ENCODE results near the gene C9orf50.

C9orf50 gene

GRCh38 chr9:129631674-129632129 is 10.8 kb upstream of the C9orf50 start:
- no peak for DNase-seq (ENCODE audit: low read depth)

GRCh38 chr9:129630967-129631673 is 10.2 kb upstream of the C9orf50 start:
- no peak for DNase-seq (ENCODE audit: low read depth)

DNA sequence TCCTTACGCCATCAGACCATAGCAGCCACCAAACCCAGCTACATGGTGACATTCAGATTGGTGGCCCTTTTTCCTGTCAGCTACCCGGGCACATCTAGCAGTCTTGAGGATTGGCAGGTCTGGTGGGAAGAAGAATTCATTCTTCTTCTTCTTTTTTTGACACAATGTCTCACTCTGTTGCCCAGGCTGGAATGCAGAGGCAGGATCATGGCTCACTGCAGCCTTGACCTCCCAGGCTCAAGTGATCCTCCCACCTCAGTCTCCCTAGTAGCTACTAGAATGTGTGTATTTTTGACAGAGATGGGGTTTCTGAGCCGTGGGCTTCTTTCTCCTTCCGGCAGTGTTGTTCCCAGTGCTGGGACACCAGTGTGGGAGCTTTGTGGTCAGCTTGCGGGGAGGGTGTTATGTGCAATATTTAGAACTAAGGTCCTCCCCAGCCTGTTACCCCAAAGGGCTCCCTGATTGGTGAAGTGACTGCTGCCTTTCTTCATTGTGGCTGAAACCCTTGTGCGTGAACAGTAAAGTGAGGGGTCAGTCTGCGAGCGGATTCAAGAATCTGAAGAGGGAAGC is 8.4 kb upstream of the C9orf50 start:
- no peak for DNase-seq (ENCODE audit: low read depth)

DNA sequence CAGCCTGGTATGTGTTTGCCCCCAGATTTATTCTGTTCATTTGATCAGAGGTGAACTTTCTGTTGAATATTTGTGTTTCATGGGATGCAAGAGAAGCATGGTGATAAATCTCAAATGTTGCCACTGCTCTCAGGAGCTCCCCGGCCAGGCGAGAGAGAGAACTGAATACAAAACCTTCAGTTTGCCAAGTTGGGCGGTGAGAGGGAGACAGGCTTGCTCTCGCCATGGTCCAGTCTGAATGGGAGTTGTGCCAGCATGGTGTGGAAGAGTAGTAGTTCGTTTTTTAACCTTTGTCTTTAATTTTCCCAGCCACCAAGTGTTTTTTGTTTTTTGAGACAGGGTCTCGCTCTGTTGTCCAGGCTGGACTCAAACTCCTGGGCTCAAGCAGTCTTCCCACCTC is 7.8 kb upstream of the C9orf50 start:
- DNase-seq (ENCODE audit: low read depth): no peak

GRCh38 chr9:129627556-129628440 is 6.9 kb upstream of the C9orf50 start:
- DNase-seq (ENCODE audit: low read depth): no peak

- peak; percentile 68 for DNase-seq (ENCODE audit: low read depth)
These were observed 5.9 kb upstream of the C9orf50 start for GRCh38 chr9:129626625-129627284.

- peak; percentile 36 for DNase-seq (ENCODE audit: low read depth)
These were observed 5.3 kb upstream of the C9orf50 start, which contains the start of gene NTMT1 for GRCh38 chr9:129626079-129626624. NTMT1 (plus strand) TSS chr9:129626163; CDS start chr9:129632704, 6,541 bp downstream.

- no peak for DNase-seq (ENCODE audit: low read depth)
These were observed 4.0 kb upstream of the C9orf50 start for GRCh38 chr9:129624947-129625346.

DNA sequence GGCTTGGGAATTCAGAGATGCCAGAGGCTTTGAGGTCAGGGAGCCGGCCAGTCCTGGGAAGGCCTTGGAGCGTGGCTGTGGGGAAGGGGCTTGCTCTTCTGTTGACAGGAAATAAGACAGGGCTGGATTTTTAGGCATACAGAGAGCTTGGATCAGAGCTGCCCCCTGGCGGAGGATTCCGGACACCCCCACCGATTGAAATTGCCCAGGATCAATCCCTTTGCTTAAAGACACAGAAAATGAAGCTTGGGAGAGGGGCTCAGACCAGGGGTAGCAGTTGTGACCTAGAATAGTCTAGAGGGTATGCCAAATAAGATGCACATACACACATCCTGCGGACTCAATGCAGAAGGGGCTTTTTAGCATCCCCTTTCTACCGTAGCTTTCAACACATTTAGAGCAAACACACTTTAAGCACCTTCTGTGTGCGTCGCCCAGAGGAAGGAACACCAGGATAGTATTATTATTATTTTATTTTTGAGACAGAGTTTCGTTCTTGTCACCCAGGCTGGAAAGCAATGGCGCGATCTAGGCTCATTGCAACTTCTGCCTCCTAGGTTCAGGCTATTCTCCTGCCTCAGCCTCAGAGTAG is 3.4 kb upstream of the C9orf50 start:
- no peak for DNase-seq (ENCODE audit: low read depth)

- peak; percentile 38 for DNase-seq (ENCODE audit: low read depth)
These were observed 2.4 kb upstream of the C9orf50 start for GRCh38 chr9:129623331-129623730.

- no peak for DNase-seq (ENCODE audit: low read depth)
These were observed 873 bp downstream of the C9orf50 start for GRCh38 chr9:129619787-129620668.

GRCh38 chr9:129617167-129617566 is 3.7 kb downstream of the C9orf50 start:
- peak; percentile 68 for DNase-seq (ENCODE audit: low read depth)

GRCh38 chr9:129615407-129616285 is 5.3 kb downstream of the C9orf50 start:
- DNase-seq (ENCODE audit: low read depth): no peak

- no peak for DNase-seq (ENCODE audit: low read depth)
These were observed 6.0 kb downstream of the C9orf50 start for GRCh38 chr9:129614932-129615331.

DNA sequence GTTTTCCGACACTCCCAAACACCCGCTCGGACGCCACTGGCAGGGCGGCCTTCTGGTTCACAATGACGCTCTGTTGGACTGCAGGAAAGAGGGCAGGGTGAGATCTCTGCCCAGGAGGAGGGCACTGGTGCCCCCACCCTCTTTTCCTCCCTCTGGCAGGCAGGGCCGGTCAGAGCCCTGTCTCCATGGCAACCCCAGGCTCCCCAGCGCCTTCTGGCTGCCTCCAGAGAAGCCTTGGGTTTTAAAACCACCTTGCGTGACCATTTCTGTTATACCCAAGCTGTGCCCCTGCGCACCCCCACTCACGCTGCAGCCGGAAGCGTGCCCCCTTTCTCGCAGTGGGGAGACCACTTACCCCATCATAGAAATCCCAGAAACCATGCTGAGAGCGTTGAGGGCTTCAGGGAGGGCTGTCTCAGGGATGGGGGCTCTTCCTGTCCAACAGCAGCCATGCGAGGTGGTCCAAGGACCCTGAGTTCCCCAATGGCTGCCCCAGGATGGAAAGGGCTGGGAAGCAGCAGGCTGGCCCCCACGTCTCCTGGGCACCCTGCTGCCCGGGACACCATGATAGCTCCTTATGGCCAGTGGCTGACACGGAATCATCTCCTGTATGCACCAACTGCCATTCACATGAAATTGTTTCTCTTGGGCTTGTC is 7.3 kb downstream of the C9orf50 start:
- DNase-seq (ENCODE audit: low read depth): no peak

DNA sequence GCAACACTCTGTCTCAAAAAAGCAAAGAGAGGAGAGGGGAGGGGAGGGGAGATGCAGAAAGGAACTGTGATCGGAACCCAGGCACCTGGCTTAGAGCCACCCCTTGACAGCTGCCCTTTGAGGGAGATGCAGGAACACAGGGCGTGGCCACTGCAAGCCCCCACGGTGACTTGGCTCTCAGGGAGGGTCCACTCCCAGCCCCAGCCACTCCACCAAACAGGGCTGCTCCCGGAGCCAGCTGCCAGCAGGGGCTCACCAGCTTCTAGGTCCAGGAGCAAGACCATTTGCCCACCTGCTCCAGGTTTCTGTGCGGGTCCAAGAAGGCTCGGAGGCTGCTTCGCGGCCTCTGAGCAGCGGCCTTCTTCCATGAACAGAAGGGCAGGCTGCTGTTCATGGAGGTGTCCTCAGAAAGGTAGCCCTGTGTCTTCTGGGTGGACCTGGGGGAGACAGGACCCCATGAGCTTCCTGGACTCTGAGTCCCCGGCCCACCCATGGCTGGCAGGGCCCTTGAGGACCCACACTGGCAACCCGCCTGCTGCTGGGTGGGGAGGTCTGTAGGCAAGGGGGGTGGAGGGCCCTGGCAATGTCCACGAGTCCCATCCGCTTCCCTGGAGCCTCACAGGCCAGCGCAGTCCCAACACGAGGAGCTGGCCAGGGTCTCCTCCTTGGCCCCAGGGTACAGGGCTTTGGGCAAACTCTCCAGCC is 7.9 kb downstream of the C9orf50 start:
- DNase-seq (ENCODE audit: low read depth): no peak

- DNase-seq (ENCODE audit: low read depth): no peak
These were observed 8.8 kb downstream of the C9orf50 start for GRCh38 chr9:129612123-129612522.

- no peak for DNase-seq (ENCODE audit: low read depth)
These were observed 9.5 kb downstream of the C9orf50 start for GRCh38 chr9:129611307-129611800.

All from HS-5 (cell line).